ENCODE results near the gene NRL.
"Not testable (repeated sequence)": the region's sequence is repeated elsewhere in the genome, so short reads cannot be mapped to it uniquely, and the experiment has no call there.

Gene NRL

GRCh38 chr14:24123424-24124417 lies 9.0 kb upstream of the NRL start:
- DNase-seq: no peak

GRCh38 chr14:24122898-24123297 lies 8.1 kb upstream of the NRL start:
- DNase-seq: no peak

DNA sequence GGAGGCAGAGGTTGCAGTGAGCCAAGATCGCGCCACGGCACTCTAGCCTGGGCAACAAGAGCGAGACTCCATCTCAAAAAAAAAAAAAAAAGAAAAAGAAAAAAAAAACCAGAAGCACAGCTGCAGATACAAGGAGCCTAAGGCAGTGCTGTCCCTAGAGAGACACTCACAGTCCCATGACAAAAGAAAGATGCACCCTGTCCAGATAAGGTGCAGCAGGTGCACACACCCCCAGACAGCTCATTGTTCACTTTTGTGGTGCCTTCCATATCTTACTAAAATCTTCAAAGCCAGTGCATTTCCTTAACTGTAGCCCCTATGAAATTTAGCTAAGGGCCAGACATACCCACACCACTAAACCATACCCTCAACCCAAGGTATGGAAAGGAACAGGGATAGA lies 7.7 kb upstream of the NRL start:
- DNase-seq: no peak

- no peak for DNase-seq
These were observed 6.5 kb upstream of the NRL start for GRCh38 chr14:24121210-24121609.

DNA sequence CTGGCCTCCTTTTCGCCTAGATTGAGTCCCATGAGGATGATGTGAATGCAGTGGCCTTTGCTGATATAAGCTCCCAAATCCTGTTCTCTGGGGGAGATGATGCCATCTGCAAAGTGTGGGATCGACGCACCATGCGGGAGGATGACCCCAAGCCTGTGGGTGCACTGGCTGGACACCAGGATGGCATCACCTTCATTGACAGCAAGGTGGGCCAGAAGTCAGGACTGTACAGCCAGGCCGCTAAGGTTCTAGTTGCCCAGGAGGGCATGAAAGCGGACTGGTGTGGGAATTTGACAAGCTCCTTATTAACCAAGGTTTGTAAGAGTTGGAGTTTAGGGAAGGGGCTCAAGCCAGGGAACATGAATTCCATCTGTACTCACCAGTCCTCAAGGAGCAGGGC lies 4.9 kb upstream of the NRL start:
- no peak for DNase-seq

DNA sequence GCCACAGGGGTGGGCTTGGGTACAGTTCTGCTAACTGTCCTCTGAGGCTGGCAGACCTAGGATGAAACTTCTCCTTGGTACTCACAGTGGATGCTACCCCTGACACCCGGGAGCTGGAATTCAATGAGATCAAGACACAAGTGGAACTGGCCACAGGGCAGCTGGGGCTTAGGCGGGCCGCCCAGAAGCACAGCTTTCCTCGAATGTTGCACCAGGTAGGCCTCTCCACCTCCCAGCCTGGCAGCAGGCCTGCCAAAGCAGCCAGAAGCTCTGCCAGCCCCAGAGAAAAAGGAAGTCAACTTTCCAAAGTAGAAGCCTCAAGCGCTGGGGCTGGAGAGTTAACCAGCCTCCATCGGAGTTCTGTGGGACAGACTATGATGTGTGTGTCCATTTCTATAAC lies 2.4 kb upstream of the NRL start:
- no peak for DNase-seq

- DNase-seq: no peak
These were observed 1.5 kb upstream of the NRL start for GRCh38 chr14:24116128-24116814.

GRCh38 chr14:24115422-24116127 lies 826 bp upstream of the NRL start:
- no peak for DNase-seq

- DNase-seq: peak; percentile 74
These were observed 783 bp downstream of the NRL start for GRCh38 chr14:24113801-24114531.

DNA sequence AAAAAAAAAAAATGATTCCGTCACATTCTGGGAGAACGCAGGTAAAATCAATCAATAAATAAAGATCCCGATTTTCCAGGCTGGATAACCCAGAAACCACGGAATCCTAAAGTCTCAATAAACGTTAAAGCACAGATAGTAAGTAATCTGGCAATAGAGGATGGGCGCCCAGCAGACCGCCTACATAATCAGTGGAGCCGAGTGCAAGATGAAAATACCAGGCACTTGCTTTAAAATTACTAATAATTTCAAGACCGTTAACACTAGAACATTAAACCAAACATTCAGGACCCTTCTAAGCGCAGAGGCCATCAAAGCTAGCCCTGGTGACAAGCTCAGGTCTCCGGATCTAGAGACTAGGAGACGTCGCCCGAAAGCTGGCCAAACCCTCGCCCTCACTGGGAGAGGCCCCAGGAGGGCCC lies 1.4 kb downstream of the NRL start:
- no peak for DNase-seq

- no peak for DNase-seq
These were observed 4.2 kb downstream of the NRL start for GRCh38 chr14:24110523-24110922.

DNA sequence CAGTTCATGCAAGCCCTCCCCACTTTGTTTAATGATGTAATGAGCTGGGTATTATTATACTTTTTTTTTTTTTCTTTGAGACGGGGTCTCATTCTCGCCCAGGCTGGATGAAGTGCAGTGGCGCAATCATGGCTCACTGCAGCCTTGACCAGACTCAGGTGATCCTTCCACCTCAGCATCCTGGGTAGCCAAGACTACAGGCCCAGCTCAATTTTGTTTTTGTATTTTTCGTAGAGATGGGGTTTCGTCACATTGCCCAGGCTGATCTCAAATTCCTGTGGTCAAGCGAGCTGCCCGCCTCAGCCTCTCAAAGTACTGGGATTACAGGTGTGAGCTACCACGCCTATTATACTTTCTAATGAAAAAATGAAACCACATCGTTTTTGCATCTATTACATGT lies 4.7 kb downstream of the NRL start:
- no peak for DNase-seq

GRCh38 chr14:24108336-24108874 lies 6.3 kb downstream of the NRL start:
- DNase-seq: no peak

- DNase-seq: no peak
These were observed 8.0 kb downstream of the NRL start for GRCh38 chr14:24106672-24107271.

DNA sequence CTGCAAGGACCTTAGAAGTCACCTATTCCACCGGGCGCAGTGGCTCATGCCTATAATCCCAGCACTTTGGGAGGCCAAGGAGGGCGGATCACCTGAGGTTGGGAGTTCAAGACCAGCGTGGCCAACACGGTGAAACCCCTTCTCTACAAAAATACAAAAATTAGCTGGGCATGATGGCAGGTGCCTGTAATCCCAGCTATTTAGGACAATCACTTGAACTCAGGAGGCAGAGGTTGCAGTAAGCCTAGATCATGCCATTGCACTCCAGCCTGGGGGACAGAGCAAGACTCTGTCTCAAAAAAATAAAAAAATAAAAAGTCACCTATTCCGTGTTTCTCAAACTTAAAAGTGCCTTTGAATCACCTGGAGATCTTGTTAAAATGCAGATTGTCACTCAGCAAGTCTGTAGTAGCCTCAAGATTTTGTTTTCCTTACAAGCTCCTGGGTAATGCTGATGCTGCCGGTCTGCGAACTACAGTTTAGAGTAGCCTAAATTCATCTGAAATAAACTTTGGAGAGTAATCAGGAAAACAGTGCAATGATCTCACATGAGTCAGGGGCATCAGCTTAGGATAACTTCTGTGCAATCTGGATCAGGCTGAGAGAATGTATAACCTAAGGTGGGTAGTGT lies 9.0 kb downstream of the NRL start:
- DNase-seq: not testable (repeated sequence)

DNA sequence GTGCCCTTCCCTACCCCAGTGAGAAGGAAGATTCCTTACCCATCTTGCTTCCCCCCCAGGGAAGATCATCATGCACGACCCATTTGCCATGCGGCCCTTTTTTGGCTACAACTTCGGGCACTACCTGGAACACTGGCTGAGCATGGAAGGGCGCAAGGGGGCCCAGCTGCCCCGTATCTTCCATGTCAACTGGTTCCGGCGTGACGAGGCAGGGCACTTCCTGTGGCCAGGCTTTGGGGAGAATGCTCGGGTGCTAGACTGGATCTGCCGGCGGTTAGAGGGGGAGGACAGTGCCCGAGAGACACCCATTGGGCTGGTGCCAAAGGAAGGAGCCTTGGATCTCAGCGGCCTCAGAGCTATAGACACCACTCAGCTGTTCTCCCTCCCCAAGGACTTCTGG lies 11.3 kb downstream of the NRL start:
- no peak for DNase-seq

- no peak for DNase-seq
These were observed 12.2 kb downstream of the NRL start for GRCh38 chr14:24102357-24103048.

- no peak for DNase-seq
These were observed 13.7 kb downstream of the NRL start for GRCh38 chr14:24100982-24101494.

DNA sequence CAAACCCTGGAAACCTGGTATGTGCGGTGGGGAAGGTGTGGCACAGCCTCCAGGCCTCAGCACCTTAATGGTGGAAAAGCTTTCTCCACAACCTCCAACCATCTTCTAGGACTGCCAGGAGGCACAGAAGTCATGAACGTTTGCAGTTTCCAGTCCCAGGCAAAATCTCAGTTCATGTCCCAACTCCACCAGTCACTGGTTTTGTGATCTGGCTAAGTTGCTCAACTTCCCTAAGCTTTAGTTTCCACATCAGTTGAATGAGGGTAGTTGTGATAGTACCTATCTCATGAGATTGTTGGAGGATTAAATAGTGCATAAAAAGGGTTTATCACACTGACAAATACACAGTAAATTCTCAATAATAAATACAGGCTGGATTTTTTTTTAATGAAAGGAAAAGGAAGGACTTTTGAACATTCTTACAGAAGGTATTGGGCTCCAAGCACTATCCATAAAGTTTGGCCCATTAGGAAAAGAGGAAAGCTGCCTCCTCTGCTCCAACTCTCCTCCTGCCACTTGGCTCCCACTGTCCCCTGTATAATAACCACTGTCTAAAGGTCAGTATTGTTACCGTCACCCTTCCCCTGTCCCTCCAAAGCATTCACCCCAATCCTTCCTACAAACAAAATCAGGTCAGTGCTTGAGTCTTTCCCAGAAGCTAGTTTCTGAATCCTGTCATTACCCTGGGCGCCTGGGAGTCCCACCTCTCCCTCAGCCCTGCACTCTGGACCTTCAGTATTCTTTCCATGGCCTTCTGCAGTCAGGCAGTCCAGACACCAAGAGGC lies 14.4 kb downstream of the NRL start:
- DNase-seq: no peak

All from effector CD4-positive, alpha-beta T cell (primary cell).